ENCODE results near the gene ING5.

The ING5 gene

DNA sequence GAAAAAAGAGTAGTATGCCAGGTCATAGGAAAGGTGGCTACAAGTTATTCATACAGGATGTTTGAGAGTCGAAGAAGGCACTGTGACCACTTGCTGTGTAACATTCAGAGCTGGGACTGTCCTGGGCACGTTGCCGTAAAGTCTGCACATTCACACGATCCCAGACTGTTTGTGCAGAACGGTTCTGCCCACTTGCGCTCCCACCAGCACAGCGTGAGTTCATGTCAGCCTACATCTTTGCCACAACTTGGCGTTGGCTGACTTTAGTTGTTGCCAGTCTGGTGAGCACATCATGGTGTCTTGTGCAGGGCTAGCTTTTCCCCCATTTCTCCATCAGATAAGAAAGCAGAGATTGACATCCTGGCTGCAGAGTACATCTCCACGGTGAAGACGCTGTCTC lies 7.0 kb downstream of the ING5 start:
- H3K4me3 ChIP-seq (ENCODE audit: low read length) = no peak overlapping the region
- TF ChIP-seq, protein P1, sequence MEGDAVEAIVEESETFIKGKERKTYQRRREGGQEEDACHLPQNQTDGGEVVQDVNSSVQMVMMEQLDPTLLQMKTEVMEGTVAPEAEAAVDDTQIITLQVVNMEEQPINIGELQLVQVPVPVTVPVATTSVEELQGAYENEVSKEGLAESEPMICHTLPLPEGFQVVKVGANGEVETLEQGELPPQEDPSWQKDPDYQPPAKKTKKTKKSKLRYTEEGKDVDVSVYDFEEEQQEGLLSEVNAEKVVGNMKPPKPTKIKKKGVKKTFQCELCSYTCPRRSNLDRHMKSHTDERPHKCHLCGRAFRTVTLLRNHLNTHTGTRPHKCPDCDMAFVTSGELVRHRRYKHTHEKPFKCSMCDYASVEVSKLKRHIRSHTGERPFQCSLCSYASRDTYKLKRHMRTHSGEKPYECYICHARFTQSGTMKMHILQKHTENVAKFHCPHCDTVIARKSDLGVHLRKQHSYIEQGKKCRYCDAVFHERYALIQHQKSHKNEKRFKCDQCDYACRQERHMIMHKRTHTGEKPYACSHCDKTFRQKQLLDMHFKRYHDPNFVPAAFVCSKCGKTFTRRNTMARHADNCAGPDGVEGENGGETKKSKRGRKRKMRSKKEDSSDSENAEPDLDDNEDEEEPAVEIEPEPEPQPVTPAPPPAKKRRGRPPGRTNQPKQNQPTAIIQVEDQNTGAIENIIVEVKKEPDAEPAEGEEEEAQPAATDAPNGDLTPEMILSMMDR (conservative IDR thresholded peaks at IDR 0.05; ENCODE audit: low read depth, low read length) = no peak
- DNase-seq (ENCODE audit: low read depth) = no peak

DNA sequence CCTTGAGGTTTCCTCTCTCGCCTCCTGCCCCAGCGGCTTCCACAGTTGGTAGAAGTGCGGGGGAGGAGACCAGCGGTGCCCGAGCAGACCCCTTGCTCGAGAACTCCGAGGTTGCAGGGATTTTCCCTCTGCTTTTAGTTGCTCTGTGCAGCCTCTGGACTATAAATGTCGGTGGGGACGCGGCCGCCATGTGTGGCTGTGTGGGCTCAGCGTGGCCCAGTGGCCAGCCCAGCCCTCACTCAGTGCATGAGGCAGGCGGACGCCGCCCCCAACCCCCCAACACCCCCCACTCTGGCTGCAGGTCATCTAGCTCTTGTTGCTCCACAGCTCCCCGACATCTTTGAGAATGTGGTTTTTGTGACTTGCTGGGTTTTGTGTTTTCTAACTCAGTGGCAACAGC lies 17.3 kb downstream of the ING5 start:
- H3K4me3 ChIP-seq (ENCODE audit: low read length) = no peak overlapping the region
- TF ChIP-seq, protein P1 (conservative IDR thresholded peaks at IDR 0.05; ENCODE audit: low read depth, low read length) = no peak
- no peak for DNase-seq (ENCODE audit: low read depth)

DNA sequence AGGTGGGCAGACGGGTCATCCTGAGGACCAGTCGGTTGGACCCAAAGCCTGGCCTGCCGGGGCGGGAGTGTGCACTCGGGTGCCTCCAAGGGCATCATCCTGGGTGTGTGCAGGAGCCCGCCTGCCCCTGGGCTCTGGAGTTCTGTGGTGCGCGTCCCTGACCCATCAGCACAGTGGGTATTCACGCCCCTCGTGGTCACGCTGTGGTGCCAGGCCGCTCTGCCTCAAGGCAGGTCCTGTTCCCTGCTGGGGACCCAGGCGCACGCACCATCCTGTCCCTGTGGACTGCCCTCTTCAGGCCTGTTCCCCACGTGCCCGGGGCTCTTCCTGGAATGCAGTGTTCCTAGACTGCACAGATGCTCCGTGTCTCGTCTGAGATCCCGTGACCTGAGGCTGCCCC lies 18.3 kb downstream of the ING5 start:
- no peak for DNase-seq (ENCODE audit: low read depth)
- H3K4me3 ChIP-seq (ENCODE audit: low read length) = no peak overlapping the region
- TF ChIP-seq, protein P1 (conservative IDR thresholded peaks at IDR 0.05; ENCODE audit: low read depth, low read length) = no peak

DNA sequence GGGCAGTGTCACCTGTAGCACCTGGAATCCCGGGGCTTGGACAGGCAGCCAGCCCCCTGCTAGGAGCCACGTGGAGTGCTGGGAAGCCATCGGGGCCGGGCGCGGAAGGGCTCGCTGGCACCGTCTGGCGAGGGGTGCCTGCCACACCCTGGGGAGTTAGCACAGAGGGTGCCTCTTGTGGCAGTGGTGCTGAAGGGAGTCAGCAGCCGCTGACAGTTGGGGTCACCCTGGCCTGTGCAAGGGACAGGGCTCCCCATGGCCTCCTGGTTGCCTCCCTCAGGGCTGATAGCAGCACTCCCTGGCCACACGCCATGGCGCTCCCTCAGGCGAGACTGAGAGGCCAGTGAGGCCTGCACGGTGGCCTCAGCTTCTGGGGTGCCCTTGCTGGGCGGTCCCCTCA lies 18.7 kb downstream of the ING5 start:
- H3K4me3 ChIP-seq (ENCODE audit: low read length) = no peak overlapping the region
- TF ChIP-seq, protein P1 (conservative IDR thresholded peaks at IDR 0.05; ENCODE audit: low read depth, low read length) = no peak
- DNase-seq (ENCODE audit: low read depth) = no peak

DNA sequence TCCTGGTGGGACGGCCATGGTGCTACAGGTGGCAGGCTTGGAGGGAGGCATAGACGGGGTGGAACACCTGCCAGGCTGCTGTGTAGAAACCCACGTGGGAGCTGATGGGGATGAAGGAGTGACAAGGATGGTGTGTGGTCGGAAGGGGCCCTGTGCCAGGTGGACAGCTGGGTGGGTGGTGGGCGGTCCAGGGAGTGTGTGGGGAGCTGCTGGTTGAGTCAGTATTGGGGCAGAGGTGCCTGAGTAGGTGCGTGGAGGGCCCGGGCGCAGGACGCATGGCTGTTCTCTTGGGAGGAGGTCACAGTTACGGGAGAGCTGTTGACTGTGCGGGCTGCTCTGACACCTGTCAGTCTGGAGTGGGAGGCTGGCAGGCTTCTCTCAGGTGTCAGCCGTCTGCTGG lies 20.0 kb downstream of the ING5 start:
- DNase-seq (ENCODE audit: low read depth) = no peak
- H3K4me3 ChIP-seq (ENCODE audit: low read length) = no peak overlapping the region
- TF ChIP-seq, protein P1 (conservative IDR thresholded peaks at IDR 0.05; ENCODE audit: low read depth, low read length) = no peak

DNA sequence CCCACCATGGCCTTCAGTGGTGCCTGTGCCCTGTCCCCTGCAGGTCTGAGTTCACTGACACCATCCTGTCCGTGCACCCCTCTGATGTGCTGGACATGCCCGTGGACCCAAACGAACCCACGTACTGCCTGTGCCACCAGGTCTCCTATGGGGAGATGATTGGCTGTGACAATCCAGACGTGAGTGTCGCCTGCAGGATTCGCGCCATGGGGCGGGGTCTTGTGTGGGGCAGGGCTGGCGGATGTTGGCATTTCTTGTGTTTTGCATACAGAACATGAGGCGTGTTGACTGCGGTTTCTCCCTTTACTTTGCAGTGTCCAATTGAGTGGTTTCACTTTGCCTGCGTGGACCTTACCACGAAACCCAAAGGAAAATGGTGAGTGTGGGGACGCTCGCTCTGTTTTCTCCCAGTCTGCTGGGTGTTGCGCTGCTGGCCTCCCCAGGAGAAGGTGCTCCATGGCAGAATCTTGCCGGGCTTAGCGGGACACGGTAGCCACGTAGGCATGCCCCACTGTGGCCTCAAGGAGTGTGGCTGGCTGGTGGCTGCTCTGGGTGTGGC lies 21.1 kb downstream of the ING5 start:
- TF ChIP-seq, protein P1 (conservative IDR thresholded peaks at IDR 0.05; ENCODE audit: low read depth, low read length) = no peak
- no peak overlapping the region for H3K4me3 ChIP-seq (ENCODE audit: low read length)
- DNase-seq (ENCODE audit: low read depth) = no peak

DNA sequence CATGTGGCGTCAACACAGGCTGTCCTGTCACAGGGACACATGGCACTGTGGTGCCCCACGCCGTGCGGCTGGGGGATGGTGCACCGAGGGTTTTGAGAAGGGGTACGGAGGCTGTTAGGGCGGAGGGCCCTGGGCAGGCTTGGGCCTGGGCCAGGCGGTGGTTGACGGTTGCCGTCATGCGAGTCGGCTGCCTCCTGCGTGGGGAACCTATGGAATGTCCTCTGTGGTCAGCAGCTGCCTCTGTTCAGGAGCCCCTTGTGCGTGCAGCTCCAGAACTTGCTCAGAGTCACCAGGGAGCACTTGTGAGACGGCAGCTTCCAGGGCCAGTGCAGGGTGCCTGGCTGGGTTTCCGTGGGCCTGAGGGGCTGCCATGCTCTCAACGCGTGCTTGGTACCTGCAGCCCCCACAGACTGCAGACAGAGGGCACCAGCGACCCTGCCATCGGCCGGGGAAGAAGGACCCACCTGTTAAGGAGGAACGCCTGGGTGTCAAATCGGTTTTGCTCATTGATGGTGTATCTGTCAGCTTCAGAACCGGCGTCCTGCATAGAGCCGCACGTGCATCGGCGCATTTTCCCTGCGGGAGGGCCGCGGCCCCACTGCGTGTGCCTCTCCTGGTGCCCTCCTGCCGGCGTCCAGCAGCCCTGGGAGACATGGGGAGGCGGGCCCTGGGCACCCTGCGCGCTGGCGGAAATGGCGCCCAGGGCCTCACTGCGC lies 22.6 kb downstream of the ING5 start:
- H3K4me3 ChIP-seq (ENCODE audit: low read length) = no peak overlapping the region
- DNase-seq (ENCODE audit: low read depth) = no peak
- TF ChIP-seq, protein P1 (conservative IDR thresholded peaks at IDR 0.05; ENCODE audit: low read depth, low read length) = peak; percentile 28
